ENCODE results near the gene SLC24A3.
A peak's percentile ranks its signal among the peaks of the same experiment; 100 is the strongest.

SLC24A3 gene

GRCh38 chr20:19423097-19423899 lies 210.9 kb downstream of the SLC24A3 start:
- Histone ChIP-seq H3K27me3 (no peaks in the 10 kb centered on the region), H3K27ac (peak overlapping the region; percentile 75), H3K4me1 (ENCODE audit: control insufficient read depth in 1 of 2, insufficient read depth in 1 of 2, low read depth in 1 of 2, low read length in 1 of 2) (peaks cover 59 to 62% of the 10 kb centered on the region in 2 experiments), H3K4me3 (ENCODE audit: low read depth in 1 of 2, low read length in 1 of 2) (no peak overlapping the region), H3K9me3 (no peaks in the 10 kb centered on the region), H3K36me3 (no peaks in the 10 kb centered on the region)
- TF ChIP-seq, protein P1, sequence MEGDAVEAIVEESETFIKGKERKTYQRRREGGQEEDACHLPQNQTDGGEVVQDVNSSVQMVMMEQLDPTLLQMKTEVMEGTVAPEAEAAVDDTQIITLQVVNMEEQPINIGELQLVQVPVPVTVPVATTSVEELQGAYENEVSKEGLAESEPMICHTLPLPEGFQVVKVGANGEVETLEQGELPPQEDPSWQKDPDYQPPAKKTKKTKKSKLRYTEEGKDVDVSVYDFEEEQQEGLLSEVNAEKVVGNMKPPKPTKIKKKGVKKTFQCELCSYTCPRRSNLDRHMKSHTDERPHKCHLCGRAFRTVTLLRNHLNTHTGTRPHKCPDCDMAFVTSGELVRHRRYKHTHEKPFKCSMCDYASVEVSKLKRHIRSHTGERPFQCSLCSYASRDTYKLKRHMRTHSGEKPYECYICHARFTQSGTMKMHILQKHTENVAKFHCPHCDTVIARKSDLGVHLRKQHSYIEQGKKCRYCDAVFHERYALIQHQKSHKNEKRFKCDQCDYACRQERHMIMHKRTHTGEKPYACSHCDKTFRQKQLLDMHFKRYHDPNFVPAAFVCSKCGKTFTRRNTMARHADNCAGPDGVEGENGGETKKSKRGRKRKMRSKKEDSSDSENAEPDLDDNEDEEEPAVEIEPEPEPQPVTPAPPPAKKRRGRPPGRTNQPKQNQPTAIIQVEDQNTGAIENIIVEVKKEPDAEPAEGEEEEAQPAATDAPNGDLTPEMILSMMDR (IDR thresholded peaks at IDR 0.05): no peak

- Histone ChIP-seq H3K4me3 (ENCODE audit: low read depth in 1 of 2, low read length in 1 of 2) (no peak overlapping the region), H3K27ac (peak overlapping the region; percentile 75), H3K4me1 (ENCODE audit: control insufficient read depth in 1 of 2, insufficient read depth in 1 of 2, low read depth in 1 of 2, low read length in 1 of 2) (peaks cover 65 to 68% of the 10 kb centered on the region in 2 experiments), H3K27me3 (no peaks in the 10 kb centered on the region), H3K9me3 (no peaks in the 10 kb centered on the region), H3K36me3 (no peaks in the 10 kb centered on the region)
- TF ChIP-seq, protein P1 (IDR thresholded peaks at IDR 0.05): no peak
These were observed 211.6 kb downstream of the SLC24A3 start for GRCh38 chr20:19423900-19424620.

- Histone ChIP-seq H3K4me1 (ENCODE audit: control insufficient read depth in 1 of 2, insufficient read depth in 1 of 2, low read depth in 1 of 2, low read length in 1 of 2) (peaks cover 65 to 78% of the 10 kb centered on the region in 2 experiments), H3K27ac (peak overlapping the region; percentile 89), H3K27me3 (no peaks in the 10 kb centered on the region), H3K4me3 (ENCODE audit: low read depth in 1 of 2, low read length in 1 of 2) (no peak overlapping the region), H3K9me3 (no peaks in the 10 kb centered on the region), H3K36me3 (no peaks in the 10 kb centered on the region)
- TF ChIP-seq, protein P1 (IDR thresholded peaks at IDR 0.05): no peak
These were observed 213.9 kb downstream of the SLC24A3 start for GRCh38 chr20:19426356-19426755.

DNA sequence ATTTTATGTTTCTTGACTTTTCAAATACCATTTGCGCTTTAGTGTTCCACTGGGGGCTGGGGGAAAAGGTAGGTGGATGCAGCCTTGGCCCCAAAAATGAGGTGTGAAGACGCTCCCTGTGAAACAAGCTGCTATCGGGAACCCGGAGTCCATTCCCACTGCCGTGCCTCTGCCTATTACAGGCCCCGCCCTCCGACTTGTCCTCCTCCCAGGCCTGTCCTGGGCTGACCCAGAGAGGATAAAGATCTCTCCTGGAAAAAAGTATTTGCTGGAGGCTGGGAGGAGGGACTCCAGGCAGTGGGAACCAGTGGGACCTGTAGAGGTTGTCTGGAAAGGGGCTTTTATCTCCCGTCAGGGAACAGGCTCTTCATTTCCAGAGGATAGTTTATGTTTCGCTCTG lies 215.0 kb downstream of the SLC24A3 start:
- Histone ChIP-seq H3K36me3 (no peaks in the 10 kb centered on the region), H3K27ac (peak overlapping the region; percentile 89), H3K4me3 (ENCODE audit: low read depth in 1 of 2, low read length in 1 of 2) (peak overlapping the region; percentile 52 to 53), H3K27me3 (no peaks in the 10 kb centered on the region), H3K4me1 (ENCODE audit: control insufficient read depth in 1 of 2, insufficient read depth in 1 of 2, low read depth in 1 of 2, low read length in 1 of 2) (peaks cover 54 to 67% of the 10 kb centered on the region in 2 experiments), H3K9me3 (no peaks in the 10 kb centered on the region)
- TF ChIP-seq, protein P1 (IDR thresholded peaks at IDR 0.05): no peak

- peak overlapping the region; percentile 52 to 53 for H3K4me3 ChIP-seq (ENCODE audit: low read depth in 1 of 2, low read length in 1 of 2)
- no peaks in the 10 kb centered on the region for H3K9me3 ChIP-seq
- H3K27ac ChIP-seq: peak overlapping the region; percentile 89
- no peaks in the 10 kb centered on the region for H3K27me3 ChIP-seq
- peaks cover 49 to 63% of the 10 kb centered on the region in 2 experiments for H3K4me1 ChIP-seq (ENCODE audit: control insufficient read depth in 1 of 2, insufficient read depth in 1 of 2, low read depth in 1 of 2, low read length in 1 of 2)
- TF ChIP-seq, protein P1 (IDR thresholded peaks at IDR 0.05): no peak
- H3K36me3 ChIP-seq: no peaks in the 10 kb centered on the region
These were observed 215.5 kb downstream of the SLC24A3 start for GRCh38 chr20:19427913-19428312.
